Measurements from ENCODE around the gene PLPP4. TPM values are rescaled to one million over a fixed set of nuclear protein-coding genes. Genes with fewer than 3 reads are reported as not detected.

The PLPP4 gene
- polyA plus RNA-seq, 1 of the 3 experiments (the other 2 are of a cell fraction) = 27.9 TPM

- Histone ChIP-seq H2AFZ (ENCODE audit: low read depth) (peak overlapping the region; percentile 62; the same call in 1 of the 2 replicates), H3K9ac (peak overlapping the region; percentile 66; the same call in 1 of the 2 replicates), H3K4me1 (ENCODE audit: control insufficient read depth in 1 of 2, insufficient read depth in 2 of 2, low read depth in 1 of 2, low read length in 1 of 2) (peaks cover 26 to 29% of the 10 kb centered on the region in 2 experiments), H3K27me3 (ENCODE audit: insufficient read depth) (no peaks in the 10 kb centered on the region), H4K20me1 (ENCODE audit: insufficient read depth) (0 out of 2 replicates have a peak, but pooled peaks cover 8% of the 10 kb centered on the region), H3K27ac (ENCODE audit: low read depth in 2 of 2, low read length in 1 of 2) (peak overlapping the region; percentile 62 to 96; a peak in 3 of 4 replicates), H3K9me2 (no peaks in the 10 kb centered on the region), H3F3A (replicated peaks; ENCODE audit: insufficient read depth) (peaks cover 46% of the 10 kb centered on the region), H3K4me3 (ENCODE audit: low read depth in 2 of 2, low read length in 1 of 2) (peak overlapping the region in 1 of 2 experiments; percentile 30; a peak in 2 of 4 replicates), H3K36me3 (replicated peaks in 1 of 2; ENCODE audit: control insufficient read depth in 1 of 2, insufficient read depth in 2 of 2, low read length in 1 of 2) (peaks cover 0 to 24% of the 10 kb centered on the region in 2 experiments), H3K9me3 (peaks cover 1% of the 10 kb centered on the region; the same call in 1 of the 2 replicates), H3K79me2 (ENCODE audit: insufficient read depth) (peaks cover 98% of the 10 kb centered on the region), H3K4me2 (peak overlapping the region; percentile 72)
- TF ChIP-seq YY1 (IDR thresholded peaks at IDR 0.05; ENCODE audit: low read depth) (peak; percentile 26; the same call in 1 of the 2 replicates), NFIC (IDR thresholded peaks at IDR 0.05; ENCODE audit: borderline replicate concordance) (0 out of 2 replicates have a peak, but pooled peaks have one; percentile 8), TEAD4 (IDR thresholded peaks at IDR 0.05; ENCODE audit: borderline replicate concordance, insufficient read depth) (no peak), EP300 (IDR thresholded peaks at IDR 0.05; ENCODE audit: borderline replicate concordance in 1 of 2, low read depth in 1 of 2, low read length in 1 of 2) (peak in 1 of 2 experiments; percentile 78; a peak in 1 of 4 replicates), EZH2phosphoT487 (IDR thresholded peaks at IDR 0.05; ENCODE audit: borderline replicate concordance, low read depth) (no peak), RFX5 (IDR thresholded peaks at IDR 0.05; ENCODE audit: low read length) (no peak), SMC3 (IDR thresholded peaks at IDR 0.05; ENCODE audit: low read depth, low read length) (no peak), FOSL2 (IDR thresholded peaks at IDR 0.05; ENCODE audit: borderline replicate concordance, low read depth) (peak; percentile 72), JUND (IDR thresholded peaks at IDR 0.05) (peak; percentile 74), SIN3A (IDR thresholded peaks at IDR 0.05; ENCODE audit: borderline replicate concordance, low read depth, low read length) (no peak), TCF12 (IDR thresholded peaks at IDR 0.05) (peak; percentile 91), POLR2AphosphoS5 (IDR thresholded peaks at IDR 0.05; ENCODE audit: low read depth, low read length) (peak; percentile 33; the same call in 1 of the 2 replicates)
- TF ChIP-seq, protein P1, sequence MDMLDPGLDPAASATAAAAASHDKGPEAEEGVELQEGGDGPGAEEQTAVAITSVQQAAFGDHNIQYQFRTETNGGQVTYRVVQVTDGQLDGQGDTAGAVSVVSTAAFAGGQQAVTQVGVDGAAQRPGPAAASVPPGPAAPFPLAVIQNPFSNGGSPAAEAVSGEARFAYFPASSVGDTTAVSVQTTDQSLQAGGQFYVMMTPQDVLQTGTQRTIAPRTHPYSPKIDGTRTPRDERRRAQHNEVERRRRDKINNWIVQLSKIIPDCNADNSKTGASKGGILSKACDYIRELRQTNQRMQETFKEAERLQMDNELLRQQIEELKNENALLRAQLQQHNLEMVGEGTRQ (IDR thresholded peaks at IDR 0.05; ENCODE audit: borderline replicate concordance, low read depth, low read length) = no peak
- TF ChIP-seq, protein P2, sequence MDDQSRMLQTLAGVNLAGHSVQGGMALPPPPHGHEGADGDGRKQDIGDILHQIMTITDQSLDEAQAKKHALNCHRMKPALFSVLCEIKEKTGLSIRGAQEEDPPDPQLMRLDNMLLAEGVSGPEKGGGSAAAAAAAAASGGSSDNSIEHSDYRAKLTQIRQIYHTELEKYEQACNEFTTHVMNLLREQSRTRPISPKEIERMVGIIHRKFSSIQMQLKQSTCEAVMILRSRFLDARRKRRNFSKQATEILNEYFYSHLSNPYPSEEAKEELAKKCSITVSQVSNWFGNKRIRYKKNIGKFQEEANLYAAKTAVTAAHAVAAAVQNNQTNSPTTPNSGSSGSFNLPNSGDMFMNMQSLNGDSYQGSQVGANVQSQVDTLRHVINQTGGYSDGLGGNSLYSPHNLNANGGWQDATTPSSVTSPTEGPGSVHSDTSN (IDR thresholded peaks at IDR 0.05) = peak; percentile 93
- TF ChIP-seq, protein P3, sequence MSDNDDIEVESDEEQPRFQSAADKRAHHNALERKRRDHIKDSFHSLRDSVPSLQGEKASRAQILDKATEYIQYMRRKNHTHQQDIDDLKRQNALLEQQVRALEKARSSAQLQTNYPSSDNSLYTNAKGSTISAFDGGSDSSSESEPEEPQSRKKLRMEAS (IDR thresholded peaks at IDR 0.05; ENCODE audit: low read depth) = no peak
- TF ChIP-seq, protein P4, sequence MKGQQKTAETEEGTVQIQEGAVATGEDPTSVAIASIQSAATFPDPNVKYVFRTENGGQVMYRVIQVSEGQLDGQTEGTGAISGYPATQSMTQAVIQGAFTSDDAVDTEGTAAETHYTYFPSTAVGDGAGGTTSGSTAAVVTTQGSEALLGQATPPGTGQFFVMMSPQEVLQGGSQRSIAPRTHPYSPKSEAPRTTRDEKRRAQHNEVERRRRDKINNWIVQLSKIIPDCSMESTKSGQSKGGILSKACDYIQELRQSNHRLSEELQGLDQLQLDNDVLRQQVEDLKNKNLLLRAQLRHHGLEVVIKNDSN (IDR thresholded peaks at IDR 0.05; ENCODE audit: borderline replicate concordance, low read depth) = no peak
- ChIA-PET CTCF (interaction anchor here (1.7 kb wide), 1 partner anchor 54 kb away, joined by 5 read pairs; no protein-coding TSS in a partner anchor), POLR2A (no interaction called here)
- no peak for DNase-seq
- WGBS (ENCODE audit: low lambda C conversion rate) = 26% methylated on average over 8 of the region's 8 CpGs
These were observed 20.2 kb downstream of the PLPP4 start for GRCh38 chr10:120477021-120477742.

Measured in SK-N-SH (cell line).